ENCODE measurements around the gene ITLN1.
"Not testable (repeated sequence)": the region's sequence is repeated elsewhere in the genome, so short reads cannot be mapped to it uniquely, and the experiment has no call there.

The ITLN1 gene

DNA sequence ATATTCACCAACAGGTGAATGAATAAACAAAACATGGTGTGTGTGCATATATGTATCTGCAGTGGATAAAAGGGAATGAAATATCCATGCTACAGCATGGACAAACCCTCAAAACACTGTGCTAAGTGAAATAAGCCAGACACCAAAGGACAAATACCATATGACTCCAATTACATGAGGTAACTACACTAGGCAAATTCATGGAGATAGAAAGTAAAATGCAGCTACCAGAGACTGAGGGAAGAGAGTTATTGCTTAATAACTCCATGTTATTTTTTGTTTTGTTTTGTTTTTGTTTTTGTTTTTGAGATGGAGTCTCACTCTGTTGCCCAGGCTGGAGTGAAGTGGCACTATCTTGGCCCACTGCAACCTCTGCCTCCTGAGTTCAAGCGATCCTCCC, 2.4 kb downstream of the ITLN1 start:
- no peak for DNase-seq

DNA sequence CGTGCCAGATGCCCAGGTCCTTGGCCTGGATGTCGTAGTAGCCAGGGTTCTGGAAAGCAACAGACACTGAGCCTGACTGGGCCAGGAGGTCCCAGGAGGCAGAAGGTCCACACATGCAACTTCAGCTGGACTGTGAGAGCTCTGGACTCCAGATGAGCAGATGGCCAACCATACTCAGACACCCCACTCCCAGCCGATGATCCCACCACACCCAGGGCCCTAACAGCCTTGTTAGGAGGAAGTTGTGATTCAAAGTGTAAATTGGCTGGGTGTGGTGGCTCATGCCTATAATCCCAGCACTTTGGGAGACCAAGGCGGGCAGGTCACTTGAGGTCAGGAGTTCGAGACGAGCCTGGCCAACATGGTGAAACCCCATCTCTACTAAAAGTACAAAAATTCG, 3.7 kb downstream of the ITLN1 start:
- DNase-seq: not testable (repeated sequence)

GRCh38 chr1:160880216-160880615, 4.8 kb downstream of the ITLN1 start:
- DNase-seq: no peak

GRCh38 chr1:160879056-160879455, 5.9 kb downstream of the ITLN1 start:
- DNase-seq: peak in 1 of 2 experiments; percentile 4

- no peak for DNase-seq
These were observed 7.8 kb downstream of the ITLN1 start for GRCh38 chr1:160877221-160877620.

DNA sequence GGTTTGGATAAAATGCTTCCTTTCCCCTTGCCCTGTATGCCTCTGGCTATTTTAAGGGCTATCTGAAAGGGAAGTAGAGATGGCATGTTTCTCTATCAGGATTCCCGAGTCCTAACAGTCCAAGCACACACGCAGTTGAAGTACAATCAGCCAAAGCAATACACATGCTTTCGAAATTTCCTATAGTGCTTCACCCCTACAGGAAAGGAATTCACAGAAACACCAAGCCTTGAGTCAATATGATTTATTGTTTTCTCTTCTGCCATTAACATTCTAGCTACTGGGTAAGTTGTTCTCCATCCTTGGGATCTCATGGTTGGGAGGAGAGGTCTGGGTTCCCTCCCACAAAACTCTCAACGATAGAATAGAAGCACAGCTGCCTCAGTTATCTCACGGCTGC, 8.7 kb downstream of the ITLN1 start:
- no peak for DNase-seq

DNA sequence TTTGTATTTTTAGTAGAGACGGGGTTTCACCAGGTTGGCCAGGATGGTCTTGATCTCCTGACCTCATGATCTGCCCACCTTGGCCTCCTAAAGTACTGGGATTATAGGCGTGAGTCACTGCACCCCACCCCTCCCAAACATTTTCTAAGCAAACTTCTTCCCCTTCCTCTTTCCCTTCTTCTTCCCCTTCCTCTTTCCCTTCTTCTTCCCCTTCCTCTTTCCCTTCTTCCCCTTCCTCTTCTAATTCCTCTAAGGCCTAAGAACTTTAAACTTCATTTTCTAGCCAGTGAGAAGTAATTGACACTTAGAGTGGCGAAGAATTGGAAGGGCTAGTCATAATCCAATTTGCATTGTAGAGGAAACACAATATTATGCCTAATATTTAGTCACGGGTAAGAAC, 9.4 kb downstream of the ITLN1 start:
- not testable (repeated sequence) for DNase-seq

- DNase-seq: no peak
These were observed 10.0 kb downstream of the ITLN1 start for GRCh38 chr1:160874935-160875334.

GRCh38 chr1:160868141-160868540, 16.8 kb downstream of the ITLN1 start:
- DNase-seq: no peak

DNA sequence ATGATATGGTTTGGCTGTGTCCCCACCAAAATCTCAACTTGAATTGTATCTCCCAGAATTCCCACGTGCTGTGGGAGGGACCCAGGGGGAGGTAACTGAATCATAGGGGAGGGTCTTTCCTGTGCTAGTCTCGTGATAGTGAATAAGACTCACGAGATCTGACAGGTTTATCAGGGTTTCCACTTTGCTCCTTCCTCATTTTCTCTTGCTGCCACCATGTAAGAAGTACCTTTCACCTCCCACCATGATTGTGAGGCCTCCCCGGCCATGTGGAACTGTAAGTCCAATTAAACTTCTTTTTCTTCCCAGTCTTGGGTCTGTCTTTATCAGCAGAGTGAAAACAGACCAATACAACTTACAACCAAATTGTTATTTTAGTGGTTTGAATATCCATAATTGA, 17.3 kb downstream of the ITLN1 start:
- DNase-seq: not testable (repeated sequence)

- no peak for DNase-seq
These were observed 18.2 kb downstream of the ITLN1 start for GRCh38 chr1:160866695-160867260.

- no peak for DNase-seq
These were observed 18.8 kb downstream of the ITLN1 start for GRCh38 chr1:160866001-160866694.

DNA sequence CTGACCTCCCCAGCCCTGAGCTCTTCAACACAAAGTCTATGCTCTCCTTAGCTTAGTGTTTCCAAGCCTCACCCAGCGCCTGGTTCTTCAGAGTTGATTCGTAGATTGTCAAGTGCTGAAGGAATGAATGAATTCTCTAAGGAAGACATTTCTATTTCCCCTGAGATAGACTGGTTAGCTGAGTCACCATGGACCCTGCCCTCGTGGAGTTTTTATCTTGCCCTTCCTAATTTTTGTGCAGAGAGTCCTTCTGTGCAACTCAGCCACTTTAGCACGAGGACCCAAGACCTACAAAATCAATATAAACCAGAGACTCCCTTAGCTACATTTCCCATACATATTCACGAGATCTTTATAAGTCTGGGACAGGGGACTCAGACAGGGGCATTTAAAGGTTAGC, 19.6 kb downstream of the ITLN1 start:
- DNase-seq: no peak

GRCh38 chr1:160864173-160864572, 20.8 kb downstream of the ITLN1 start:
- DNase-seq: no peak

DNA sequence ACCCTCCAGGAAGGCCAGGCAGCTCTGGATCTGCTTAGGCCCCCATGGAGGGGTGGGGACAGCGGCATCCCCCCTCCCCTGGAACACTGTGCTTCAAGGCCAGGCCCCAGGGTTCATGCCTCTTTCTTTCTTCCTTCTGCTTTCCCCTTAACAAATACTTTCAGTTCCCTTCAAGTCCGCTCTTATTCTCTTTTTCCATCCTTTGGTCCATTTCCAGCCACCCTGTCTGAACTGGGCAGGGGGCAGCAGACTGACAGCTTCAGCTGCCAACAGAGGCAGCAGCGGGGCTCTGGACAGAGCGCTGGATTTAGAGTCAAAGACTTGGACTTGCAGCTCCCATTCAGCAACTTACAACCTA, 21.2 kb downstream of the ITLN1 start:
- DNase-seq: no peak

- DNase-seq: no peak
These were observed 21.8 kb downstream of the ITLN1 start for GRCh38 chr1:160863061-160863773.

DNA sequence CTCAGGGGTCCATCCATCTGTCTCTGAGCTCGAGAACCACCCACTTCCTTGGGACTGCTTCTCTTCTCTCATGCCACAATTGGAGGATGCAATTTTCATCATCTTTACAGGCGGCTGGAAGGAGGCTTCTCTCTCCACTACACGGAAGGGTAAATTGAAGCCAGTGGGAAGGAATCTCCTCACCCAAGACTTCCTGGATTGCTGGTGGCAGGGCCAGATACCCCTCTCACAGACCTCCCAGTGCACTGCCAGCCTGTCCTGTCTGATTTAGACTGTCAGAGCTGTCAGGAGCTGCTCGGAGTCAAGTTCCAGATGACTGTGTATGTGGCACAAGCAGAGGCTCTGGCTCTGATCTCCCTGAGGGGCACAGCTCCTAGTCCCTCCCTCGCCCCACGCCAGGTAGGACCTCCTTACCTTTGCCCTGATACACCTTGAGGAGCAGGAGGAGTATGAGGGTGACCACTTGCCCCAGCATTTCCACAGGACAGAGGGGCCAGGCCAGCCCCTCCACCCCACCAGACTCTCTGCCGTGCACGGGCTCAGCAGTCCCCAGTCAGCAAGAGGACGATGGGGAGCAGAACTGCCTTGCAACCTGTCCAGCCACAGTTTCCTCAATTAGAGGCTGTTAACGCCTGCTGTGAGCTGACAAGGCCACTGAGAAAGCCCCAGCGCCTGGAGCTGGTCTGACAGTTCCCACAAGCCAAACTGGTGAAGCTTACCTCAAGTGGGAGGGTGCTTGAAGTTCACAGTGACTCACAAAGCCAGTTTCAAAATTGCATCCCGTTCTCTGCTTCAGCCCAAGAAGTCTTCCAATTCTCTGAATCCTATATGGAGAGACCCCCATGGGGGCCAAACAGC, 22.5 kb downstream of the ITLN1 start, which contains the start of gene CD244:
CD244 (minus strand) TSS at position 685 of the 858 bp plus-strand sequence; CDS start at position 475, 210 bp downstream.
- DNase-seq: peak; percentile 15 to 27

DNA sequence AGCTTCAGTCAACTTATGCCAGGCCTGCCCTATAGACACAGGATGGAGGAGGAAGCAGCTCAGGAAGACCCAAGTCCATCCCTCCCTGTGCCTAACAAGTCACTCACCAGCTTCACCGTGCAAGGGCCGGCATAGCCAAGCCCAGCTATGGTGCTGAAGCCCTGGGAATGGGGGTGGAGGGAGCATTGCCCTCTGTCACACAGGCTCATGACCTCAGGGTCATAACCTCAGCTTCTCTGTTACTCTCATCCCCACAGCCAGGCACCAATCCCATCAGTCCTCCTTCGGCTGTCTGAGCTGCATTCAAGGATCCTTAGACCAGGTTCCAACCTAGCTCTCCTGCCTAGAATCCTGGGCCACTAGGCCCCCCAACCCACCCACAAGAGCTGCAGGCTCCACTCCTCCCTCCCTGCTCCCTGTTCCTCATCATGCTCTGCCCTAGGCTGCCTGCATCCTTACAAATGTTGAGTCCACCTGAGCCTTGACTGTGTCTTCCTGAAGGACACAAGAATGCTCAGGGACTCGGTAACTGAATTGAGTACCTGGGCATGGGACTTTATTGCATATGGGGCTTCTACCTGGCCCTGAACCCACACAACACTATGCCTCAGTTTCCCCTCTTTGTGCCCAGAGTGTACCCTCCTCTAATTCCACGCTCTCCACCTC, 24.0 kb downstream of the ITLN1 start:
- DNase-seq: no peak

GRCh38 chr1:160859166-160859565, 25.8 kb downstream of the ITLN1 start:
- no peak for DNase-seq

DNA sequence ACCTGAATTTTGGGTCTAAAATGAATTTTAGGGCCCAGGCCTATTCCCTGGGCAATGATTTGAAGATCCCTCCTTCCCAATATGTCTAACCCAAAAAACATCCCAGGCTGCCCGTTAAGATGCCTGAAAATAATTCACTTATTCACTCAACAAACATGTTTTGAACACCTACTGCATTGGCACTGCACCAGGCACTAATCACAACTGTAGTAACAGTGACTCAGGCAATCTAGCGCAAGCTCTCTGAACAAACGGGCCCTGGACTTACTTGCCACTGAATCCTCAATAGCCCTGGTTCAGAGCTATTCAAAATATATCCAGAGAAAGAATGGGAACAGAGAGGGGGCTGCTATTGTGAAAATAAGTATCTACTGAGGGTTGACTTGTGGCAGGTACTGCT, 26.5 kb downstream of the ITLN1 start:
- no peak for DNase-seq

DNA sequence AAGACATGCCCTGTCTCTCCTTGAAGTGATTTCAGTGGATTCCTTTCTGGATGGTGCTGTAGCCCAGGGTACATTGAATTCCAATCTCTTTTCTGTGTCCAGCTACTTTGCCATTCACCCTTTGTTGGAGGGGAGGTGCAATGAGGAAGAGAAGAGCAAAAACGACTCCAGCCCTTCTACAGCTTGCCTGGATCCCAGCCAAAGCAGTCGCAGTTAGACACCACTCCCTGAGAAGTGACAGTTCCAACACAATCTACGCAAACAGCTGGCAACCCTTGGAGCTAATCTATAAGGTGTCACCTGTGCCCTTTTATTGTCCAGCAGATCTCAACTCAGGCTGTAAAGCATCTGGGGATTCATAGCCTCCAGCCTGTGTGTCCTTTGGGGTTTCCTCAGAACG, 26.9 kb downstream of the ITLN1 start:
- DNase-seq: no peak

DNA sequence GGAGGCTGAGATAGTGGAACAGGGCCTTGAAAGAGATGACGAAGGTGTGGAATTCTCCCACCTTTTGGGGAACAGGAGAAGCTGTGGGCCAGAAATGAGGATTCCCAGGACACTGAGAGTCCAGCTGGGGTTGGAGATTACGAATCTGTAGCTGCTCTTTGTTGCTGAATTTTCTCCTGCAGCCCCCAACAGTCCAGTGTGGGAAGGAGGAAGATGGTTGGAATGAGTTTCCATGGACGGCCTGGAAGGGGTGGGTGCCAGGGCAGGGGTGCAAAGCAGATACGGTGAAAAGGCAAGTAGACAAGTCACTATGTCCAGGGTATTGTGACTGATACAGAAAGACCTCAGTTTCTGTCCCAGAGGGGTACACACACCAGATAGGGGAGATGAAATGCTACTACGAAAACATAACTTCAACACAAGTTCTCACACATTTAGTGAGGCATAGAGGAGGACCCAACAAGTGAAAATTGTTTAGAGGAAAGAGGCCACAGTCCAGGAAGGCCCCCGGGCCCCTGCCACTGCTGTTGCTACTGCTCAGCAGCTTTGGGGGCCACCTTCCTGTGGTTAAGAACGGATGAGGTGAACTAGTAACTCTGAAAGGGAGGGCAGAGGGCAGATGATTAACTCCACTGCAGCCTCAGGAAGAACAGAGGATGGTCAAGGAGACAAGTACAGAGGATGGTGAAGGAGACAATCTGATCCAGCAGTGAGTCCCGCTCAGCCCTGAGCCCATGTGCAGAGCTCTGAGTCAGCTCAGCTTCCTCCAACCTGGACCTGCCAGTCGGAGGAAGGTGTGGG, 29.6 kb downstream of the ITLN1 start:
- DNase-seq: no peak

All from stimulated activated CD4-positive, alpha-beta T cell treated with anti-CD3 and anti-CD28 coated beads, Interleukin-4, amount 100 ng/mL, for 4 hours (primary cell).